Liver (tissue), 3 donors: Measurements from ENCODE around the gene EIF3I.

ENCODE experiments used
- CTCF ChIP-seq: fragments of 150-350 bp; IDR thresholded peaks from 2 replicates; pipeline ENCODE4 v1.5.1; 2017; ENCODE audit warnings: improper control_type of control experiment, low read depth, low read length; ENCODE audit not compliant: missing input control
- GABPA ChIP-seq, 2 donors: IDR thresholded peaks in 1 of 2; conservative IDR thresholded peaks in 1 of 2; 2 replicates each; pipeline ENCODE4 v1.6.1; 2016; ENCODE audit warnings: antibody characterized with exemption in 2 of 2, mild to moderate bottlenecking in 1 of 2, moderate library complexity in 1 of 2
- JUND ChIP-seq, 2 donors: IDR thresholded peaks; 2 replicates each; pipeline ENCODE4 v1.6.1; 2016; ENCODE audit warnings: antibody characterized with exemption in 2 of 2
- REST ChIP-seq: IDR thresholded peaks from 2 replicates; pipeline ENCODE4 v1.6.1; 2016; ENCODE audit warnings: antibody characterized with exemption, mild to moderate bottlenecking
- RXRA ChIP-seq, 2 donors: IDR thresholded peaks; 2 replicates each; pipeline ENCODE4 v1.6.1; 2017 to 2018; ENCODE audit warnings: antibody characterized with exemption in 2 of 2, mild to moderate bottlenecking in 1 of 2
- SP1 ChIP-seq: IDR thresholded peaks from 2 replicates; pipeline ENCODE4 v1.6.1; 2018; ENCODE audit warnings: antibody characterized with exemption, mild to moderate bottlenecking
- YY1 ChIP-seq: IDR thresholded peaks from 2 replicates; pipeline ENCODE4 v1.6.1; 2016; ENCODE audit warnings: antibody characterized with exemption, mild to moderate bottlenecking
- donor health status: healthy.
- donor health status: healthy.

- TF ChIP-seq CTCF (no peak), RXRA (IDR thresholded peaks at IDR 0.05) (no peak), YY1 (no peak), GABPA (IDR thresholded peaks at IDR 0.05 in 1 of 2, conservative IDR thresholded peaks at IDR 0.05 in 1 of 2) (no peak), SP1 (no peak), JUND (IDR thresholded peaks at IDR 0.05) (no peak), REST (no peak)
Measured at GRCh38 chr1:32182060-32182459, 40.1 kb upstream of the EIF3I start.
